ENCODE results near the gene SLC25A19.
A peak's percentile ranks its signal among the peaks of the same experiment; 100 is the strongest.
"Not testable (repeated sequence)": the region's sequence is repeated elsewhere in the genome, so short reads cannot be mapped to it uniquely, and the experiment has no call there.

Gene SLC25A19

GRCh38 chr17:75301502-75302206, 12.4 kb upstream of the SLC25A19 start:
- no peaks in the 10 kb centered on the region for H3K4me1 ChIP-seq (ENCODE audit: control insufficient read depth, insufficient read depth, low read length)
- no peak overlapping the region for H3K27ac ChIP-seq (ENCODE audit: low read depth, low read length)
- H3K36me3 ChIP-seq (ENCODE audit: control insufficient read depth, insufficient read depth, low read length) = no peaks in the 10 kb centered on the region

GRCh38 chr17:75301049-75301448, 11.8 kb upstream of the SLC25A19 start:
- Histone ChIP-seq H3K4me3 (ENCODE audit: low read depth, low read length) (no peak overlapping the region), H3K9ac (ENCODE audit: low read depth, low read length) (no peak overlapping the region), H3K9me3 (ENCODE audit: control insufficient read depth, insufficient read depth, low read length) (no peaks in the 10 kb centered on the region), H3K4me1 (ENCODE audit: control insufficient read depth, insufficient read depth, low read length) (no peaks in the 10 kb centered on the region), H3K27ac (ENCODE audit: low read depth, low read length) (no peak overlapping the region), H3K36me3 (ENCODE audit: control insufficient read depth, insufficient read depth, low read length) (no peaks in the 10 kb centered on the region), H3K27me3 (ENCODE audit: control insufficient read depth, insufficient read depth, low read length) (no peaks in the 10 kb centered on the region)

More at GRCh38 chr17:75301502-75302206, 12.4 kb upstream of the SLC25A19 start:
- Histone ChIP-seq H3K27me3 (ENCODE audit: control insufficient read depth, insufficient read depth, low read length) (no peaks in the 10 kb centered on the region), H3K9ac (ENCODE audit: low read depth, low read length) (no peak overlapping the region), H3K9me3 (ENCODE audit: control insufficient read depth, insufficient read depth, low read length) (no peaks in the 10 kb centered on the region), H3K4me3 (ENCODE audit: low read depth, low read length) (no peak overlapping the region)

GRCh38 chr17:75300280-75300679, 11.0 kb upstream of the SLC25A19 start:
- Histone ChIP-seq H3K4me3 (ENCODE audit: low read depth, low read length) (no peak overlapping the region), H3K9me3 (ENCODE audit: control insufficient read depth, insufficient read depth, low read length) (no peaks in the 10 kb centered on the region), H3K36me3 (ENCODE audit: control insufficient read depth, insufficient read depth, low read length) (no peaks in the 10 kb centered on the region), H3K27ac (ENCODE audit: low read depth, low read length) (no peak overlapping the region), H3K4me1 (ENCODE audit: control insufficient read depth, insufficient read depth, low read length) (no peaks in the 10 kb centered on the region), H3K27me3 (ENCODE audit: control insufficient read depth, insufficient read depth, low read length) (no peaks in the 10 kb centered on the region), H3K9ac (ENCODE audit: low read depth, low read length) (no peak overlapping the region)

- H3K36me3 ChIP-seq (ENCODE audit: control insufficient read depth, insufficient read depth, low read length) = no peaks in the 10 kb centered on the region
- no peaks in the 10 kb centered on the region for H3K4me1 ChIP-seq (ENCODE audit: control insufficient read depth, insufficient read depth, low read length)
- no peaks in the 10 kb centered on the region for H3K27me3 ChIP-seq (ENCODE audit: control insufficient read depth, insufficient read depth, low read length)
- no peak overlapping the region for H3K4me3 ChIP-seq (ENCODE audit: low read depth, low read length)
- no peaks in the 10 kb centered on the region for H3K9me3 ChIP-seq (ENCODE audit: control insufficient read depth, insufficient read depth, low read length)
- no peak overlapping the region for H3K9ac ChIP-seq (ENCODE audit: low read depth, low read length)
- no peak overlapping the region for H3K27ac ChIP-seq (ENCODE audit: low read depth, low read length)
Observed at GRCh38 chr17:75295201-75296158, 6.2 kb upstream of the SLC25A19 start.

- H3K9ac ChIP-seq (ENCODE audit: low read depth, low read length); H3K4me1 ChIP-seq (ENCODE audit: control insufficient read depth, insufficient read depth, low read length); H3K27me3 ChIP-seq (ENCODE audit: control insufficient read depth, insufficient read depth, low read length); H3K36me3 ChIP-seq (ENCODE audit: control insufficient read depth, insufficient read depth, low read length); H3K4me3 ChIP-seq (ENCODE audit: low read depth, low read length); H3K27ac ChIP-seq (ENCODE audit: low read depth, low read length); H3K9me3 ChIP-seq (ENCODE audit: control insufficient read depth, insufficient read depth, low read length): not testable (repeated sequence)
Observed at GRCh38 chr17:75292810-75293448, 3.7 kb upstream of the SLC25A19 start.

- H3K4me1 ChIP-seq (ENCODE audit: control insufficient read depth, insufficient read depth, low read length) = peaks cover 3% of the 10 kb centered on the region; the same call in 1 of the 2 replicates
- H3K27ac ChIP-seq (ENCODE audit: low read depth, low read length) = peak overlapping the region; percentile 6
- peaks cover 17% of the 10 kb centered on the region for H3K36me3 ChIP-seq (ENCODE audit: control insufficient read depth, insufficient read depth, low read length)
- H3K4me3 ChIP-seq (ENCODE audit: low read depth, low read length) = peak overlapping the region; percentile 68
- H3K9me3 ChIP-seq (ENCODE audit: control insufficient read depth, insufficient read depth, low read length) = no peaks in the 10 kb centered on the region
- peak overlapping the region; percentile 42 for H3K9ac ChIP-seq (ENCODE audit: low read depth, low read length)
- no peaks in the 10 kb centered on the region for H3K27me3 ChIP-seq (ENCODE audit: control insufficient read depth, insufficient read depth, low read length)
Observed at GRCh38 chr17:75289832-75290337, 652 bp upstream of the SLC25A19 start.

- Histone ChIP-seq H3K27ac (ENCODE audit: low read depth, low read length) (no peak overlapping the region), H3K36me3 (ENCODE audit: control insufficient read depth, insufficient read depth, low read length) (peaks cover 17% of the 10 kb centered on the region), H3K9ac (ENCODE audit: low read depth, low read length) (peak overlapping the region; percentile 70), H3K9me3 (ENCODE audit: control insufficient read depth, insufficient read depth, low read length) (no peaks in the 10 kb centered on the region), H3K4me1 (ENCODE audit: control insufficient read depth, insufficient read depth, low read length) (peaks cover 3% of the 10 kb centered on the region; the same call in 1 of the 2 replicates), H3K27me3 (ENCODE audit: control insufficient read depth, insufficient read depth, low read length) (no peaks in the 10 kb centered on the region), H3K4me3 (ENCODE audit: low read depth, low read length) (peak overlapping the region; percentile 96)
Observed at GRCh38 chr17:75288770-75289114, 491 bp downstream of the SLC25A19 start.

- peaks cover 20% of the 10 kb centered on the region for H3K36me3 ChIP-seq (ENCODE audit: control insufficient read depth, insufficient read depth, low read length)
- peak overlapping the region; percentile 96 for H3K4me3 ChIP-seq (ENCODE audit: low read depth, low read length)
- H3K9ac ChIP-seq (ENCODE audit: low read depth, low read length) = no peak overlapping the region
- H3K9me3 ChIP-seq (ENCODE audit: control insufficient read depth, insufficient read depth, low read length) = no peaks in the 10 kb centered on the region
- no peak overlapping the region for H3K27ac ChIP-seq (ENCODE audit: low read depth, low read length)
- H3K27me3 ChIP-seq (ENCODE audit: control insufficient read depth, insufficient read depth, low read length) = no peaks in the 10 kb centered on the region
- H3K4me1 ChIP-seq (ENCODE audit: control insufficient read depth, insufficient read depth, low read length) = peaks cover 3% of the 10 kb centered on the region; the same call in 1 of the 2 replicates
Observed at GRCh38 chr17:75288359-75288758, 874 bp downstream of the SLC25A19 start.

GRCh38 chr17:75287221-75287620, 2.0 kb downstream of the SLC25A19 start:
- H3K27me3 ChIP-seq (ENCODE audit: control insufficient read depth, insufficient read depth, low read length) = no peaks in the 10 kb centered on the region
- no peak overlapping the region for H3K27ac ChIP-seq (ENCODE audit: low read depth, low read length)
- H3K36me3 ChIP-seq (ENCODE audit: control insufficient read depth, insufficient read depth, low read length) = peaks cover 26% of the 10 kb centered on the region
- H3K4me3 ChIP-seq (ENCODE audit: low read depth, low read length) = no peak overlapping the region
- H3K9ac ChIP-seq (ENCODE audit: low read depth, low read length) = no peak overlapping the region
- peaks cover 3% of the 10 kb centered on the region; the same call in 1 of the 2 replicates for H3K4me1 ChIP-seq (ENCODE audit: control insufficient read depth, insufficient read depth, low read length)
- H3K9me3 ChIP-seq (ENCODE audit: control insufficient read depth, insufficient read depth, low read length) = no peaks in the 10 kb centered on the region

- peaks cover 34% of the 10 kb centered on the region for H3K36me3 ChIP-seq (ENCODE audit: control insufficient read depth, insufficient read depth, low read length)
- H3K4me1 ChIP-seq (ENCODE audit: control insufficient read depth, insufficient read depth, low read length) = peaks cover 3% of the 10 kb centered on the region; the same call in 1 of the 2 replicates
- no peak overlapping the region for H3K27ac ChIP-seq (ENCODE audit: low read depth, low read length)
- no peaks in the 10 kb centered on the region for H3K27me3 ChIP-seq (ENCODE audit: control insufficient read depth, insufficient read depth, low read length)
- H3K4me3 ChIP-seq (ENCODE audit: low read depth, low read length) = no peak overlapping the region
- H3K9ac ChIP-seq (ENCODE audit: low read depth, low read length) = no peak overlapping the region
- H3K9me3 ChIP-seq (ENCODE audit: control insufficient read depth, insufficient read depth, low read length) = no peaks in the 10 kb centered on the region
Observed at GRCh38 chr17:75285123-75285522, 4.1 kb downstream of the SLC25A19 start.

Measured in HUES48 (cell line).